Esophagus squamous epithelium (tissue), 5 donors: ENCODE measurements around the gene PELI1. TPM values are rescaled to one million over a fixed set of nuclear protein-coding genes. Genes with fewer than 3 reads are reported as not detected.
A peak's percentile ranks its signal among the peaks of the same experiment; 100 is the strongest.
"Not testable (repeated sequence)": the region's sequence is repeated elsewhere in the genome, so short reads cannot be mapped to it uniquely, and the experiment has no call there.

Source experiments
- DNase-seq: peaks from one replicate; lab custom pipeline; 2025; lab: John Stamatoyannopoulos, UW
- H3K27ac ChIP-seq, 4 donors: fragments of 200-600 bp; sonication (generic); one replicate each; pipeline ENCODE4 v1.5.1; 2016 to 2019; ENCODE audit warnings: mild to moderate bottlenecking in 1 of 4
- H3K27me3 ChIP-seq, 4 donors: fragments of 200-600 bp; sonication (generic); 1 replicate in 3 of 4; 2 replicates in 1 of 4; pipeline versions ENCODE4 v1.5.1 to v1.6.0; 2017 to 2021; ENCODE audit warnings: antibody characterized with exemption in 1 of 4
- H3K36me3 ChIP-seq, 3 donors: fragments of 200-600 bp; sonication (generic); one replicate each; pipeline ENCODE4 v1.5.1; 2016 to 2019
- H3K4me1 ChIP-seq, 3 donors: fragments of 200-600 bp; sonication (generic); one replicate each; pipeline ENCODE4 v1.5.1; 2017 to 2019
- H3K4me3 ChIP-seq, 4 donors: fragments of 200-600 bp; sonication (generic); 1 replicate in 3 of 4; 2 replicates in 1 of 4; pipeline ENCODE4 v1.5.1; 2016 to 2019; ENCODE audit warnings: mild to moderate bottlenecking in 2 of 4, moderate library complexity in 1 of 4
- H3K9me3 ChIP-seq, 3 donors: fragments of 200-600 bp; sonication (generic); one replicate each; pipeline ENCODE4 v1.5.1; 2016 to 2019
- CTCF ChIP-seq, 6 experiments: fragments of 450-650 bp in 4 of 6; fragments of 200-600 bp in 2 of 6; sonication (generic) in 2 of 6; IDR thresholded peaks; one replicate each; pipeline ENCODE4 v1.5.1; 2016 to 2019; ENCODE audit warnings: antibody characterized with exemption in 6 of 6, mild to moderate bottlenecking in 4 of 6, moderate library complexity in 4 of 6
- POLR2A ChIP-seq, 4 donors: fragments of 450-650 bp; IDR thresholded peaks; one replicate each; pipeline ENCODE4 v1.6.1; 2017; ENCODE audit warnings: antibody characterized with exemption in 4 of 4, mild to moderate bottlenecking in 4 of 4, moderate library complexity in 3 of 4
- WGBS, 2 donors: methylation state at CpG; one replicate each; pipeline ENCODE4 v1.1.5; 2018; 5-methylcytosine and 5-hydroxymethylcytosine counted together
- intact Hi-C: fragments of 100-400 bp; cut with DNase I; formaldehyde crosslinking; loops from one replicate; pipeline ENCODE4 v1.15.0; 2022
- total RNA-seq, 4 donors: library from RNA; depleted of rRNA; stranded (reverse); fragments of >200 nt; gene quantifications; one replicate each; pipeline ENCODE4 v1.1.0, GENCODE V29; 2016
- donor health status: DM: yes; HTN: yes; CAD: no.

The PELI1 gene
- total RNA-seq, 4 donors from 2014 or later = 23.7 to 40.4 (median 34.5) TPM

DNA sequence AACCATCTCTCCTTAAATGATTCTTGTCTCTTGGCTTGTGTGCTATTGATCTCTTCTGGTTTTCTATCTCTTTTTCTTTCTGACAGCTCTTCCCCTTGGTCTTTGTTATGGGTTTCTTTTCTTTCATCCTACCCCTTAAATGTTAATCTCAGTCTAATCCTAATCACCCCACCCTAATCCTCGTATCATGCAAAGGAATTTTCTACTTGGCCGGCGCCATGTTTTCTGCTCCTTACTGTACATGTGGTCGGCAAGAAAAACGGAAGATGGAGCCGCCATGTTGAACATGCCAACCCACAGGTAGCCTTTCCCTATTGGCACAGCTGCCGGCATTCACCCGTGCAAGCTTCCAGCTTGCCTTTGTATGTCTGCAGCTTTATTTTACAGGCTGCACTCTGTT lies 63.2 kb downstream of the PELI1 start:
- 57 to 59% methylated on average over 8 of the region's 8 CpGs for WGBS, 2 donors
- no peak for TF ChIP-seq CTCF (IDR thresholded peaks at IDR 0.05)
- no peak for TF ChIP-seq POLR2A (IDR thresholded peaks at IDR 0.05)
- Histone ChIP-seq H3K36me3 (no peaks in the 10 kb centered on the region), H3K27ac (no peak overlapping the region), H3K4me1 (peaks cover 0 to 4% (median 0%) of the 10 kb centered on the region in 3 donors), H3K27me3 (no peaks in the 10 kb centered on the region), H3K9me3 (no peaks in the 10 kb centered on the region), H3K4me3 (no peak overlapping the region)
- intact Hi-C loops = no loop called here
- no peak for DNase-seq

DNA sequence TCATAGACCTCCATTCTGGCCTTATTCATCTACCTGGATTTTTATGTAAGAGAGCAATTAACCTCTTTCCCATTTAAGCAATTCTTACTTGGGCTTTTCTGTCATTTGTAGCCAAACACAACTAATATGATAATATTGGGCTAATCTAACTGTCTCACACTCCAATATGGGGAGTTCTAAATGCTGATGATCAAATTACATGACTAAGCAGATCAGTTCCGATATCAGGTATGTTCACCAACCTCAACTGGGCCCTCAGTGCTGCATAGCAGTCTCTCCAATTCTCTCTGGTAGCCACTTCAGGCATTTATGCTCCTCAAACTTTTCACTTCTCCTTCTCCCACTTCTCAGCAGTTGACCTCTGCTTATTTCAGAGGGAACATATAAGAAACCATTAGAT lies 64.0 kb downstream of the PELI1 start:
- Histone ChIP-seq H3K27ac (no peak overlapping the region), H3K27me3 (no peaks in the 10 kb centered on the region), H3K36me3 (no peaks in the 10 kb centered on the region), H3K4me1 (peaks cover 0 to 4% (median 0%) of the 10 kb centered on the region in 3 donors), H3K4me3 (no peak overlapping the region), H3K9me3 (no peaks in the 10 kb centered on the region)
- no peak for DNase-seq
- intact Hi-C loops = no loop called here
- WGBS, 2 donors = 100% methylated on average over 1 of the region's 1 CpG
- TF ChIP-seq POLR2A (IDR thresholded peaks at IDR 0.05) (no peak), CTCF (IDR thresholded peaks at IDR 0.05) (no peak)

GRCh38 chr2:64079688-64080087 lies 64.5 kb downstream of the PELI1 start:
- DNase-seq, H3K27me3 ChIP-seq, H3K4me1 ChIP-seq, H3K4me3 ChIP-seq, H3K27ac ChIP-seq, H3K9me3 ChIP-seq, intact Hi-C loops, H3K36me3 ChIP-seq: not testable (repeated sequence)
- 89 to 92% methylated on average over 6 of the region's 6 CpGs for WGBS, 2 donors

DNA sequence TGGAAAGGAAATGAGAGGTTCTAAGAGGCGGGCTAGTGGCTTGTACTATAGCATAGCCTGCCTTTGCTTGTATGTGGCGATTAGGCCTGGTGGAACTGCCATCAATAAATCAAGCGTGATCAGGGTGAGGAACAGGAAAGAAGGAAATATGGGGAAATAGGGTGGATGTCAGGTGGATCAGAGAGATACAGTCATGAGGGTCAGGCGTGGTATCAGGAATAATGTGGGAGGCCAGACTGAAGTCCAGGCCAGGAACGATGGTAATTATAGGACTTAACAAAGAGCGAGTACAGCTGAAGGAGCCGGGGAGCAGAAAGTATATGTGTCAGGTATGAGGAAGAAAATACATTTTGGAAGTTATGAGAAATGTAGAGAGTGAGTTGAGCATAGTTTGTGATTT lies 67.4 kb downstream of the PELI1 start:
- H3K4me1 ChIP-seq, intact Hi-C loops, H3K27me3 ChIP-seq, H3K4me3 ChIP-seq, DNase-seq, H3K9me3 ChIP-seq, H3K27ac ChIP-seq, H3K36me3 ChIP-seq: not testable (repeated sequence)
- WGBS, 2 donors = 91 to 96% methylated on average over 6 to 7 of the region's 7 CpGs

- H3K27me3 ChIP-seq, H3K36me3 ChIP-seq, DNase-seq, H3K27ac ChIP-seq, H3K9me3 ChIP-seq, intact Hi-C loops, H3K4me1 ChIP-seq, H3K4me3 ChIP-seq: not testable (repeated sequence)
- 93 to 96% methylated on average over 5 to 6 of the region's 6 CpGs for WGBS, 2 donors
Measured at GRCh38 chr2:64074616-64075015, 69.6 kb downstream of the PELI1 start.

DNA sequence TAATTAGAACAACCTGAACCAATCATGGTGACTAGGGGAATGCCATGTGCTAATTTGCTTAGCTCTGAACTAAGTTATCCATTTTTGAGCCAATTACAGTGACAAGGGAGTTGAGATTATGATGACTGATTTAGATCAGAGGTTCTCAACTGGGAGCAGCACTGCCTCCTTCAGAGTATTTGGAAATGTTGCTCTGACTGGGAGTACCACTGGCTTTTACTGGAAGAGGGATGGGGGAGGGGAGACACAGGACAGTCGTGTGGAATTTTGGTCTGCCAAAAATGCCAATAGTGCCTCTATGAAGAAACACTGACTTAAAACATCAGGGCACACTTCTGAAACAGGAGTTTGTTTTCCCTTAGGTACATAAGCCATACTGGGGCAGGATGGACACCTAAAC lies 76.9 kb downstream of the PELI1 start:
- 15 to 30% methylated on average over 1 of the region's 1 CpG for WGBS, 2 donors
- Histone ChIP-seq H3K9me3 (no peaks in the 10 kb centered on the region), H3K27ac (no peak overlapping the region), H3K4me3 (no peak overlapping the region), H3K4me1 (peaks cover 18 to 54% (median 25%) of the 10 kb centered on the region in 3 donors), H3K36me3 (no peaks in the 10 kb centered on the region), H3K27me3 (no peaks in the 10 kb centered on the region)
- intact Hi-C loops = no loop called here
- no peak for DNase-seq
- TF ChIP-seq CTCF (IDR thresholded peaks at IDR 0.05) (no peak), POLR2A (IDR thresholded peaks at IDR 0.05) (no peak)

GRCh38 chr2:64065516-64065915 lies 78.7 kb downstream of the PELI1 start:
- Histone ChIP-seq H3K9me3 (no peaks in the 10 kb centered on the region), H3K4me3 (no peak overlapping the region), H3K27me3 (no peaks in the 10 kb centered on the region), H3K4me1 (peaks cover 18 to 55% (median 25%) of the 10 kb centered on the region in 3 donors), H3K36me3 (no peaks in the 10 kb centered on the region), H3K27ac (peak overlapping the region; percentile 48 to 86 (median 83))
- TF ChIP-seq POLR2A (IDR thresholded peaks at IDR 0.05) (no peak), CTCF (IDR thresholded peaks at IDR 0.05) (no peak)
- DNase-seq = no peak
- 44 to 61% methylated on average over 6 of the region's 6 CpGs for WGBS, 2 donors
- intact Hi-C loops = no loop called here
